GM06990 (cell line): ENCODE results near the gene SNRNP70.
"Not testable (repeated sequence)": the region's sequence is repeated elsewhere in the genome, so short reads cannot be mapped to it uniquely, and the experiment has no call there.

Source experiments
- DNase-seq: peaks from one replicate; pipeline ENCODE4 v3.0.0-alpha.2; 2011; ENCODE audit not compliant: insufficient read length; ENCODE audit errors: extremely low read depth
- H3K27me3 ChIP-seq: replicated peaks from 2 replicates; pipeline ENCODE4 v1.6.0; 2011; ENCODE audit warnings: low read length; ENCODE audit not compliant: control insufficient read depth, insufficient read depth
- H3K36me3 ChIP-seq: 2 replicates; pipeline ENCODE4 v1.5.1; 2011; ENCODE audit warnings: low read length; ENCODE audit not compliant: control insufficient read depth, insufficient read depth
- H3K4me3 ChIP-seq: replicated peaks from 2 replicates; pipeline ENCODE4 v1.5.1; 2011; ENCODE audit warnings: low read depth, mild to moderate bottlenecking, control low read depth, low read length
- TF ChIP-seq, protein P1 (sequence below): IDR thresholded peaks from 2 replicates; pipeline ENCODE4 v1.5.1; 2011; ENCODE audit warnings: low read length, control low read depth, mild to moderate bottlenecking, inconsistent platforms; ENCODE audit not compliant: insufficient read depth, poor library complexity, severe bottlenecking

SNRNP70 gene, protein sequence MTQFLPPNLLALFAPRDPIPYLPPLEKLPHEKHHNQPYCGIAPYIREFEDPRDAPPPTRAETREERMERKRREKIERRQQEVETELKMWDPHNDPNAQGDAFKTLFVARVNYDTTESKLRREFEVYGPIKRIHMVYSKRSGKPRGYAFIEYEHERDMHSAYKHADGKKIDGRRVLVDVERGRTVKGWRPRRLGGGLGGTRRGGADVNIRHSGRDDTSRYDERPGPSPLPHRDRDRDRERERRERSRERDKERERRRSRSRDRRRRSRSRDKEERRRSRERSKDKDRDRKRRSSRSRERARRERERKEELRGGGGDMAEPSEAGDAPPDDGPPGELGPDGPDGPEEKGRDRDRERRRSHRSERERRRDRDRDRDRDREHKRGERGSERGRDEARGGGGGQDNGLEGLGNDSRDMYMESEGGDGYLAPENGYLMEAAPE

DNA sequence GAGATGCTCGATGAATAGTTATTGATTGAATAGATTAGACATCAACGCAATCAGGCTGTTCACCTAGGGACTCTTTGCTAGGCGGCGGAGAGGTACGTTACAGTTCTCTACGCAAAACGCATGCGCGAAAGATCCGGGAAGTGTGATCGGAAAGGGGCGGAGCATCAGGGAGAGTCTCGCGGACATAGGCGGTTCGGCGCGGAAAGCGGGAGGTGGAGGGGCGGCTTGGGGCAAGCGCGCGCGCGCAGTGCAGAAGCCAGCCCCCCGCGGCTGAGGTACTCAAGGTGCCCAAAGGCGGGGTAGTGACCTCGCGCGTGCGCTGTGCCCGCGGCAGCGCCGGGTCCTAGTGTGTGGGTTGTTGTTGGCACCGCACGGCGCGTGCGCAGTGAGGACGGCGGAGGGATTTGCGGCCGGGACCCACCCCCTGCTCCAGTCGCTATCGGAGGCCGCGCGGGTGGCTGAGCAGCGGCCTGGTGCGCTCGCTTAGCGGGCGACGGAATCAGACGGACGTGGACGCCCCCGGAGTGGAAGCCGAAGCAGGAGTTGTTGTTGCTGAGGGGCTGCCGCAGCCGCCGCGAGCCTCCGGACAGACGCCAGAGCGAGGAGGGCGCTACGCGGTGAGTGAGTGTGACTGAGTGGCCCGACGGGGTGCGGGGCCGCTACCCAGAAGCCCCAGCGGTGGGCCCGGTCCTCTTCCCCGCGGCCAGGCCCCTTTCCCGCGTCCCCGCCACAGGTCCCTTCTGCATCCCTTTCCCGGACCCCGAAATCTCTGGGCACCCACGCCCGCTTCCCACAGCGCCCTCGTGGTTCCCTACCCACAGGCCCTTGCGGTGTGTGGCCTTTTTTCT is at the start of gene SNRNP70:
Gene SNRNP70, plus strand, starts transcription at position 432 of the 848 bp plus-strand sequence. CDS start 964 bp downstream, outside the sequence.
- TF ChIP-seq, protein P1, sequence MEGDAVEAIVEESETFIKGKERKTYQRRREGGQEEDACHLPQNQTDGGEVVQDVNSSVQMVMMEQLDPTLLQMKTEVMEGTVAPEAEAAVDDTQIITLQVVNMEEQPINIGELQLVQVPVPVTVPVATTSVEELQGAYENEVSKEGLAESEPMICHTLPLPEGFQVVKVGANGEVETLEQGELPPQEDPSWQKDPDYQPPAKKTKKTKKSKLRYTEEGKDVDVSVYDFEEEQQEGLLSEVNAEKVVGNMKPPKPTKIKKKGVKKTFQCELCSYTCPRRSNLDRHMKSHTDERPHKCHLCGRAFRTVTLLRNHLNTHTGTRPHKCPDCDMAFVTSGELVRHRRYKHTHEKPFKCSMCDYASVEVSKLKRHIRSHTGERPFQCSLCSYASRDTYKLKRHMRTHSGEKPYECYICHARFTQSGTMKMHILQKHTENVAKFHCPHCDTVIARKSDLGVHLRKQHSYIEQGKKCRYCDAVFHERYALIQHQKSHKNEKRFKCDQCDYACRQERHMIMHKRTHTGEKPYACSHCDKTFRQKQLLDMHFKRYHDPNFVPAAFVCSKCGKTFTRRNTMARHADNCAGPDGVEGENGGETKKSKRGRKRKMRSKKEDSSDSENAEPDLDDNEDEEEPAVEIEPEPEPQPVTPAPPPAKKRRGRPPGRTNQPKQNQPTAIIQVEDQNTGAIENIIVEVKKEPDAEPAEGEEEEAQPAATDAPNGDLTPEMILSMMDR, result no peak
- peaks cover 10% of the 10 kb centered on the region for H3K36me3 ChIP-seq

DNA sequence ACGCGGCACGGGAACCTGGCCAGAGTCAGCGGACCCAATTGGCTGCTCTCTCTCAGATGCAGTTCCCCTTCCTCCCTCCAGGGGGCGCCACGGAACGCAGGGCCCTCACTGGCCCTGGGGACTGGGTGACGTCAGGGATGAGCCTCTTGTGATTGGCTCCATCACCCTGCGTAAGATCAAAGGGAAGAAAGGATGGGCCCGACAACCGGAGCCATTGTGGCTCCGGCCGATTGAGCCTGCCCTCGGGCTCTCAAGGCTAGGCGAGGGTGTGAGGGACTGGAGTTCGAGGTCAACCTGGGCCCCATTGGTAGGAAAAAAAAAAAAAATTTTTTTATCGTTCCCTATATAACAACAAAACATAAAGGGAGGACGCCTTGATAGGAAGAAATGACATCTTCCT is 48.4 kb upstream of the SNRNP70 start, which contains the start of gene CGB1:
Gene CGB1, minus strand, starts transcription at position 81 of the 400 bp plus-strand sequence. CDS start 184 bp downstream, outside the sequence.
- H3K4me3 ChIP-seq, H3K27me3 ChIP-seq, DNase-seq, H3K36me3 ChIP-seq: not testable (repeated sequence)
- TF ChIP-seq, protein P1, result peak; percentile 53

More for the DNA sequence above, at the start of gene SNRNP70:
- Histone ChIP-seq H3K4me3 (peak within 1 kb of the TSS; percentile 97), H3K27me3 (no peaks in the 10 kb centered on the region)
- peak; percentile 100 for DNase-seq

DNA sequence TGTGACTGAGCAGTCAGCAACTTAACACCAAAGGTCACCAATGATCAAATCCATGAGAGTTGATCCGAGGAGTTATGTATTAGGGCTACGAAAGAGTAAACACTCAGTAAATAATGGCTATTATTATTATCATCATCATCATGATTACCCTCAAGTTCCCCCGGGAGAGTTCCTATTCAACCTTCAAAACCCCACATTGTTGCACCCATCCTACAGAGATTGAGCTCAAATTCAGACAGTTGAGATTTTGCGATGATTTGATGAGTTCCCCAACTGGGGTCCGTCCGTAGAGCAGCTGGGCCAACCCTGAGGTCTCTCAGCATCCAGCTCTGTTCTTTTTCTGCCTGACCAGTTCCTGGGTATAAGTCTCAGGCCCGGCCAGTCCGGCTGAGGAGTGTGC is 47.1 kb upstream of the SNRNP70 start:
- H3K4me3 ChIP-seq, result not testable (repeated sequence)

DNA sequence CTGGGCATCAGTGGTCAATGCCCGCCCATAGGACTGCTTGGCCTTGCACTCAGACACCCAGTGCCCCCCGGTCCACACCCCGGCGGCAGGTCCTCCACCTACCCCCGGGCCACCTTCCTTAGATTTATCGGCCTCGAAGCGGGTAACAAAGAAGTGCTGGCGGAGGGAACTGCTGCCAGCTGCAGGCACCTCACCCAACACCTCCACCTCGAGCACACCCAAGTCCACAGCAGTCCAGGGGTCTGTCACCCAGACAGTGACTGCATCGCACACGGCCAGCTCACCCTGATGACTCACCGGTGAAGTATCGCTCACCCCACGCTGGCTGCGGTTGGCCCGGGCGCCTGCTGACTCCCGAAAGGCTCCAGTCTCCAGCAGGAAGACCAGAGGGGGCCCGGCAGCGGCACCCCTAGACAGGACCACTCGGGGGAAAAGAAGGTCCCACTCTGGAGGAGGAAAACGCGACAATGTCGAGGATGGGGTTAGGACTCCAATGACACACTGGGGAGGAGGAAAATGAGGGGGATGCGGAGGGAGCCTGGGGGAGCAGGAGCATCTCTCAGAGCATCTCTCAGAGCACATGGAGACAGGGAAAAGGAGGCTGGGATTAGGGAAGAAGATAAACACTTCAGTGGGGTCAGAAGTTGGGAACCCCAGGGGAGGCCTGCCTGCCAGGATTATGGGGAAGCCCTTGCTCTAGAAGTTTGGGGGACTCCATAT is 46.5 kb upstream of the SNRNP70 start:
- not testable (repeated sequence) for H3K4me3 ChIP-seq

More for the DNA sequence above, 47.1 kb upstream of the SNRNP70 start:
- not testable (repeated sequence) for DNase-seq, H3K36me3 ChIP-seq, H3K27me3 ChIP-seq

DNA sequence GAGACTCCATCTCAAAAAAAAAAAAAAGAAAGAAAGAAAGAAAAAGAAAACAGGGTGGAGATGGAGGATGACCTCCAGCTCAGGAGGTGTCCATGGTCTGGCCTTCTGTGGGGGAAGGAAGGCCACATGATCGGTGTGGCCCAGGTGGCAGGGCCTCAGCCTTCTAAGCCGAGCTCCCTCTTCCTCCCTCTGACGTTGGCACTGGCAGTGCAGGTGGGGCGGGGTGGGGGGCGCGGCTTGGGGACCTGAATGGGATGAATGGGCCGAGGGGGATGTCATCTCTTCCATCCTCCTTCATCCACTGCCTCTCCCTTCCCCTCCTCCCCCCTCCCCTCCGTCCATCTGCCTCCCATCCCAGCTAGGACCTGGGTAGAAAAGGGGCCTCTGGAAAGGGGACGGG is 45.5 kb upstream of the SNRNP70 start:
- not testable (repeated sequence) for H3K27me3 ChIP-seq, DNase-seq, H3K36me3 ChIP-seq, H3K4me3 ChIP-seq

More for the DNA sequence above, 46.5 kb upstream of the SNRNP70 start:
- DNase-seq, H3K36me3 ChIP-seq, H3K27me3 ChIP-seq: not testable (repeated sequence)

DNA sequence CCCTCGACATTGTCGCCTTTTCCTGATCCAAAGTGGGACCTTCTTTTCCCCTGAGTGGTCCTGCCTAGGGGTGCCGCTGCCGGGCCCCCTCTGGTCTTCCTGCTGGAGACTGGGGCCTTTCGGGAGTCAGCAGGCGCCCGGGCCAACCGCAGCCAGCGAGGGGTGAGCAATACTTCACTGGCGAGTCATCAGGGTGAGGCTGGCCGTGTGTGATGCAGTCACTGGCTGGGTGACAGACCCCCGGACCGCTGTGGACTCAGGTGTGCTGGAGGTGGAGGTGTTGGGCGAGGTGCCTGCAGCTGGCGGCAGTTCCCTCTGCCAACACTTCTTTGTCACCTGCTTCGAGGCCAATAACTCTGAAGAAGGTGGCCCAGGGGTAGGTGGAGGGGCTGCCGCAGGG is 43.1 kb upstream of the SNRNP70 start:
- no peaks in the 10 kb centered on the region for H3K36me3 ChIP-seq
- TF ChIP-seq, protein P1, result no peak
- no peak overlapping the region for H3K4me3 ChIP-seq
- DNase-seq, result no peak
- no peaks in the 10 kb centered on the region for H3K27me3 ChIP-seq

DNA sequence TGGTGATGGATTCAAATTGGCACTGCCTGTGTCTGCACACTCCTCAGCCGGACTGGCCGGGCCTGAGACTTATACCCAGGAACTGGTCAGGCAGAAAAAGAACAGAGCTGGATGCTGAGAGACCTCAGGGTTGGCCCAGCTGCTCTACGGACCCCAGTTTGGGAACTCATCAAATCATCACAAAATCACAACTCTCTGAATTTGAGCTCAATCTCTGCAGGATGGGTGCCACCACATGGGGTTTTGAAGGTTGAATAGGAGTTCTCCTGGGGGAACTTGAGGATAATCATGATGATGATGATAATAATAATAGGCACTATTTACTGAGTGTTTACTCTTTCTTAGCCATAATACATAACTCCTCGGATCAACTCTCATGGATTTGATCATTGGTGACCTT is 42.6 kb upstream of the SNRNP70 start:
- DNase-seq, result not testable (repeated sequence)

DNA sequence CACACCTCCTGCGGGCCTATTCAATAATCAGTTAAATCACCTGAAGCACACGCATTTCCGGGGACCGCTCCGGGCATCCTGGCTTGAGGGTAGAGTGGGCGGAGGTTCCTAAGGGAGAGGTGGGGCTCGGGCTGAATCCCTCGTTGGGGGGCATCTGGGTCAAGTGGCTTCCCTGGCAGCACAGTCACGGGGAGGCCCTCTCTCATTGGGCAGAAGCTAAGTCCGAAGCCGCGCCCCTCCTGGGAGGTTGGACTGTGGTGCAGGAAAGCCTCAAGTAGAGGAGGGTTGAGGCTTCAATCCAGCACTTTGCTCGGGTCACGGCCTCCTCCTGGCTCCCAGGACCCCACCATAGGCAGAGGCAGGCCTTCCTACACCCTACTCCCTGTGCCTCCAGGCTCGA is 41.7 kb upstream of the SNRNP70 start, which contains the start of gene CGB5:
Gene CGB5, plus strand, starts transcription at position 301 of the 400 bp plus-strand sequence. CDS start 362 bp downstream, outside the sequence.
- not testable (repeated sequence) for DNase-seq, H3K27me3 ChIP-seq, H3K36me3 ChIP-seq, H3K4me3 ChIP-seq

More for the DNA sequence above, 42.6 kb upstream of the SNRNP70 start:
- not testable (repeated sequence) for H3K4me3 ChIP-seq, H3K27me3 ChIP-seq, H3K36me3 ChIP-seq

DNA sequence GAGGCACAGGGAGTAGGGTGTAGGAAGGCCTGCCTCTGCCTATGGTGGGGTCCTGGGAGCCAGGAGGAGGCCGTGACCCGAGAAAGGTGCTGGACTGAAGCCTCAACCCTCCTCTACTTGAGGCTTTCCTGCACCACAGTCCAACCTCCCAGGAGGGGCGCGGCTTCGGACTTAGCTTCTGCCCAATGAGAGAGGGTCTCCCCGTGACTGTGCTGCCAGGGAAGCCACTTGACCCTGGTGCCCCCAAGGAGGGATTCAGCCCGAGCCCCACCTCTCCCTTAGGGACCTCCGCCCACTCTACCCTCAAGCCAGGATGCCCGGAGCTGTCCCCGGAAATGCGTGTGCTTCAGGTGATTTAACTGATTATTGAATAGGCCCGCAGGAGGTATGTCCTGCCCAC is 36.2 kb upstream of the SNRNP70 start, which contains the start of gene CGB8:
Gene CGB8, minus strand, starts transcription at position 101 of the 400 bp plus-strand sequence. CDS start 372 bp downstream, outside the sequence.
- DNase-seq, H3K27me3 ChIP-seq, H3K36me3 ChIP-seq, H3K4me3 ChIP-seq: not testable (repeated sequence)

DNA sequence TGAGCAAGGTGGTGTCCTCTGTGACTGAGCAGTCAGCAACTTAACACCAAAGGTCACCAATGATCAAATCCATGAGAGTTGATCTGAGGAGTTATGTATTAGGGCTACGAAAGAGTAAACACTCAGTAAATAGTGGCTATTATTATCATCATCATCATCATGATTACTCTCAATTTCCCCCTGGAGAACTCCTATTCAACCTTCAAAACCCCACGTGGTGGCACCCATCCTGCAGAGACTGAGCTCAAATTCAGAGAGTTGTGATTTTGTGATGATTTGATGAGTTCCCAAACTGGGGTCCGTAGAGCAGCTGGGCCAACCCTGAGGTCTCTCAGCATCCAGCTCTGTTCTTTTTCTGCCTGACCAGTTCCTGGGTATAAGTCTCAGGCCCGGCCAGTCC is 35.4 kb upstream of the SNRNP70 start:
- H3K27me3 ChIP-seq, DNase-seq, H3K4me3 ChIP-seq, H3K36me3 ChIP-seq: not testable (repeated sequence)
